ENCODE data around the gene ADAMTS10.
A peak's percentile ranks its signal among the peaks of the same experiment; 100 is the strongest.

Gene ADAMTS10

GRCh38 chr19:8600064-8600463, 10.5 kb downstream of the ADAMTS10 start:
- Histone ChIP-seq H3K27me3 (ENCODE audit: insufficient read depth, low read depth, severe bottlenecking) (no peaks in the 10 kb centered on the region), H3K4me3 (ENCODE audit: low read depth, low read length) (no peak overlapping the region), H3K27ac (no peak overlapping the region), H3K36me3 (no peaks in the 10 kb centered on the region), H3K9me3 (ENCODE audit: severe bottlenecking) (no peaks in the 10 kb centered on the region)
- no peak for TF ChIP-seq CTCF (IDR thresholded peaks at IDR 0.05; ENCODE audit: low read depth, low read length)
- DNase-seq = no peak

- TF ChIP-seq CTCF (IDR thresholded peaks at IDR 0.05; ENCODE audit: low read depth, low read length) = no peak
- Histone ChIP-seq H3K27ac (no peak overlapping the region), H3K4me3 (ENCODE audit: low read depth, low read length) (no peak overlapping the region), H3K27me3 (ENCODE audit: insufficient read depth, low read depth, severe bottlenecking) (peaks cover 6% of the 10 kb centered on the region), H3K9me3 (ENCODE audit: severe bottlenecking) (no peaks in the 10 kb centered on the region), H3K36me3 (no peaks in the 10 kb centered on the region)
- no peak for DNase-seq
Observed at GRCh38 chr19:8596168-8596567, 14.3 kb downstream of the ADAMTS10 start.

GRCh38 chr19:8595651-8596050, 14.9 kb downstream of the ADAMTS10 start:
- Histone ChIP-seq H3K4me3 (ENCODE audit: low read depth, low read length) (no peak overlapping the region), H3K27ac (no peak overlapping the region), H3K27me3 (ENCODE audit: insufficient read depth, low read depth, severe bottlenecking) (peaks cover 6% of the 10 kb centered on the region), H3K9me3 (ENCODE audit: severe bottlenecking) (no peaks in the 10 kb centered on the region), H3K36me3 (no peaks in the 10 kb centered on the region)
- DNase-seq = no peak
- TF ChIP-seq CTCF (IDR thresholded peaks at IDR 0.05; ENCODE audit: low read depth, low read length) = no peak

- DNase-seq = no peak
- peaks cover 6% of the 10 kb centered on the region for H3K27me3 ChIP-seq (ENCODE audit: insufficient read depth, low read depth, severe bottlenecking)
- TF ChIP-seq CTCF (IDR thresholded peaks at IDR 0.05; ENCODE audit: low read depth, low read length) = peak; percentile 47
- H3K4me3 ChIP-seq (ENCODE audit: low read depth, low read length) = no peak overlapping the region
- no peak overlapping the region for H3K27ac ChIP-seq
- H3K36me3 ChIP-seq = no peaks in the 10 kb centered on the region
- H3K9me3 ChIP-seq (ENCODE audit: severe bottlenecking) = no peaks in the 10 kb centered on the region
Observed at GRCh38 chr19:8593931-8594330, 16.6 kb downstream of the ADAMTS10 start.

GRCh38 chr19:8592231-8593009, 18.1 kb downstream of the ADAMTS10 start:
- TF ChIP-seq CTCF (IDR thresholded peaks at IDR 0.05; ENCODE audit: low read depth, low read length) = no peak
- Histone ChIP-seq H3K27ac (no peak overlapping the region), H3K27me3 (ENCODE audit: insufficient read depth, low read depth, severe bottlenecking) (peaks cover 6% of the 10 kb centered on the region), H3K9me3 (ENCODE audit: severe bottlenecking) (no peaks in the 10 kb centered on the region), H3K36me3 (no peaks in the 10 kb centered on the region), H3K4me3 (ENCODE audit: low read depth, low read length) (peak overlapping the region; percentile 37)
- DNase-seq = peak; percentile 96
